Neural progenitor cell (in vitro differentiated cells): ENCODE results near the gene IFI27. TPM values are rescaled to one million over a fixed set of nuclear protein-coding genes. Genes with fewer than 3 reads are reported as not detected.

Experiments used
- DNase-seq: peaks from one replicate; pipeline ENCODE4 v3.0.0-alpha.2; 2016; ENCODE audit warnings: low spot score
- H2AFZ ChIP-seq: fragments of 200-600 bp; sonication (generic); replicated peaks from 2 replicates; pipeline ENCODE4 v1.6.1; 2016; ENCODE audit warnings: antibody characterized with exemption
- H3F3A ChIP-seq: fragments of 200-600 bp; sonication (generic); 2 replicates; pipeline ENCODE4 v1.6.1; 2016; ENCODE audit warnings: antibody characterized with exemption, low read depth
- H3K27ac ChIP-seq: fragments of 200-600 bp; sonication (generic); 2 replicates; pipeline ENCODE4 v1.5.1; 2016; ENCODE audit warnings: mild to moderate bottlenecking
- H3K27me3 ChIP-seq: fragments of 200-600 bp; sonication (generic); 2 replicates; pipeline ENCODE4 v1.6.1; 2016; ENCODE audit warnings: mild to moderate bottlenecking, moderate library complexity
- H3K36me3 ChIP-seq: fragments of 200-600 bp; sonication (generic); 2 replicates; pipeline ENCODE4 v1.5.1; 2016
- H3K4me1 ChIP-seq: fragments of 200-600 bp; sonication (generic); 2 replicates; pipeline ENCODE4 v1.6.1; 2016; ENCODE audit warnings: mixed run types
- H3K4me2 ChIP-seq: fragments of 200-600 bp; sonication (generic); 2 replicates; pipeline ENCODE4 v1.6.1; 2016
- H3K4me3 ChIP-seq: fragments of 200-600 bp; sonication (generic); 2 replicates; pipeline ENCODE4 v1.5.1; 2016
- H3K79me2 ChIP-seq: fragments of 200-600 bp; sonication (generic); 2 replicates; pipeline ENCODE4 v1.6.1; 2016; ENCODE audit warnings: low read depth
- H3K9ac ChIP-seq: fragments of 200-600 bp; sonication (generic); 2 replicates; pipeline ENCODE4 v1.6.1; 2016
- H3K9me3 ChIP-seq: fragments of 200-600 bp; sonication (generic); 2 replicates; pipeline ENCODE4 v1.5.1; 2016; ENCODE audit warnings: low read depth
- H4K20me1 ChIP-seq: fragments of 200-600 bp; sonication (generic); 2 replicates; pipeline ENCODE4 v1.6.1; 2016; ENCODE audit warnings: low read depth
- H3K27ac Mint-ChIP-seq: 3 replicates; pipeline ENCODE4 v1.8.0; 2021; ENCODE audit warnings: mixed read lengths
- H3K27me3 Mint-ChIP-seq: 2 replicates; pipeline ENCODE4 v1.8.0; 2022; ENCODE audit warnings: low read depth, mild to moderate bottlenecking, inconsistent platforms, moderate library complexity, mixed read lengths; ENCODE audit not compliant: insufficient read depth
- H3K36me3 Mint-ChIP-seq: 3 replicates; pipeline ENCODE4 v1.8.0; 2021; ENCODE audit warnings: mixed read lengths
- H3K4me1 Mint-ChIP-seq: 3 replicates; pipeline ENCODE4 v1.8.0; 2021; ENCODE audit warnings: mixed read lengths
- H3K4me3 Mint-ChIP-seq: 3 replicates; pipeline ENCODE4 v1.8.0; 2021; ENCODE audit warnings: mild to moderate bottlenecking, moderate library complexity, mixed read lengths
- H3K9me3 Mint-ChIP-seq: 3 replicates; pipeline ENCODE4 v1.8.0; 2020; ENCODE audit warnings: mixed read lengths
- EZH2 ChIP-seq: fragments of 200-600 bp; sonication (generic); IDR thresholded peaks from 2 replicates; pipeline ENCODE4 v1.6.1; 2017; ENCODE audit warnings: antibody characterized with exemption, mild to moderate bottlenecking, moderate library complexity
- EZH2phosphoT487 ChIP-seq: fragments of 200-600 bp; sonication (generic); IDR thresholded peaks from 2 replicates; pipeline ENCODE4 v1.6.1; 2017; ENCODE audit warnings: antibody characterized with exemption
- total RNA-seq: library from RNA; depleted of rRNA; stranded (reverse); fragments of >200 nt; gene quantifications from 2 replicates; pipeline ENCODE4 v1.2.3, GENCODE V29; 2015; ENCODE audit warnings: low replicate concordance
- TF ChIP-seq, protein P1 (sequence below): fragments of 200-600 bp; sonication (generic); IDR thresholded peaks from 2 replicates; pipeline ENCODE4 v1.5.1; 2017; ENCODE audit warnings: antibody characterized with exemption, mild to moderate bottlenecking

The IFI27 gene
- total RNA-seq, 1 donor from 2014 or later = 0.69 TPM

GRCh38 chr14:94113490-94113889 is 3.0 kb downstream of the IFI27 start:
- Histone ChIP-seq H3K27me3 (no peaks in the 10 kb centered on the region), H3K4me3 (no peak overlapping the region), H2AFZ (no peak overlapping the region), H3K4me2 (no peak overlapping the region), H3K27ac (no peak overlapping the region), H3K79me2 (no peaks in the 10 kb centered on the region), H3F3A (no peaks in the 10 kb centered on the region), H3K4me1 (peaks cover 8% of the 10 kb centered on the region), H3K9me3 (no peaks in the 10 kb centered on the region), H4K20me1 (no peaks in the 10 kb centered on the region), H3K36me3 (no peaks in the 10 kb centered on the region), H3K9ac (no peak overlapping the region)
- H3K27me3 Mint-ChIP-seq = peaks cover 5% of the 10 kb centered on the region
- H3K9me3 Mint-ChIP-seq = no peaks in the 10 kb centered on the region
- DNase-seq = no peak
- H3K4me1 Mint-ChIP-seq = peaks cover 20% of the 10 kb centered on the region
- TF ChIP-seq EZH2phosphoT487 (no peak), EZH2 (no peak)
- TF ChIP-seq, protein P1, sequence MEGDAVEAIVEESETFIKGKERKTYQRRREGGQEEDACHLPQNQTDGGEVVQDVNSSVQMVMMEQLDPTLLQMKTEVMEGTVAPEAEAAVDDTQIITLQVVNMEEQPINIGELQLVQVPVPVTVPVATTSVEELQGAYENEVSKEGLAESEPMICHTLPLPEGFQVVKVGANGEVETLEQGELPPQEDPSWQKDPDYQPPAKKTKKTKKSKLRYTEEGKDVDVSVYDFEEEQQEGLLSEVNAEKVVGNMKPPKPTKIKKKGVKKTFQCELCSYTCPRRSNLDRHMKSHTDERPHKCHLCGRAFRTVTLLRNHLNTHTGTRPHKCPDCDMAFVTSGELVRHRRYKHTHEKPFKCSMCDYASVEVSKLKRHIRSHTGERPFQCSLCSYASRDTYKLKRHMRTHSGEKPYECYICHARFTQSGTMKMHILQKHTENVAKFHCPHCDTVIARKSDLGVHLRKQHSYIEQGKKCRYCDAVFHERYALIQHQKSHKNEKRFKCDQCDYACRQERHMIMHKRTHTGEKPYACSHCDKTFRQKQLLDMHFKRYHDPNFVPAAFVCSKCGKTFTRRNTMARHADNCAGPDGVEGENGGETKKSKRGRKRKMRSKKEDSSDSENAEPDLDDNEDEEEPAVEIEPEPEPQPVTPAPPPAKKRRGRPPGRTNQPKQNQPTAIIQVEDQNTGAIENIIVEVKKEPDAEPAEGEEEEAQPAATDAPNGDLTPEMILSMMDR = no peak
- H3K4me3 Mint-ChIP-seq = no peak overlapping the region
- no peak overlapping the region for H3K27ac Mint-ChIP-seq
- H3K36me3 Mint-ChIP-seq = no peaks in the 10 kb centered on the region

- H3K9me3 Mint-ChIP-seq = no peaks in the 10 kb centered on the region
- peaks cover 5% of the 10 kb centered on the region for H3K27me3 Mint-ChIP-seq
These were observed 3.5 kb downstream of the IFI27 start for GRCh38 chr14:94113908-94114588.

GRCh38 chr14:94114589-94115057 is 4.1 kb downstream of the IFI27 start:
- no peak for DNase-seq
- Histone ChIP-seq H3K9ac (no peak overlapping the region), H3K4me3 (no peak overlapping the region), H3K27me3 (no peaks in the 10 kb centered on the region), H3K27ac (no peak overlapping the region), H2AFZ (no peak overlapping the region), H4K20me1 (no peaks in the 10 kb centered on the region), H3K9me3 (no peaks in the 10 kb centered on the region), H3K79me2 (no peaks in the 10 kb centered on the region), H3K4me2 (no peak overlapping the region), H3K36me3 (no peaks in the 10 kb centered on the region), H3F3A (no peaks in the 10 kb centered on the region), H3K4me1 (peaks cover 8% of the 10 kb centered on the region)
- Mint-ChIP-seq H3K9me3 (no peaks in the 10 kb centered on the region), H3K4me1 (peaks cover 18% of the 10 kb centered on the region), H3K27ac (no peak overlapping the region), H3K27me3 (peaks cover 2% of the 10 kb centered on the region), H3K36me3 (no peaks in the 10 kb centered on the region), H3K4me3 (no peak overlapping the region)
- no peak for TF ChIP-seq EZH2
- TF ChIP-seq EZH2phosphoT487 = no peak
- TF ChIP-seq, protein P1 = no peak

More at GRCh38 chr14:94113908-94114588, 3.5 kb downstream of the IFI27 start:
- Histone ChIP-seq H3K4me2 (no peak overlapping the region), H3K27me3 (no peaks in the 10 kb centered on the region), H3K36me3 (no peaks in the 10 kb centered on the region), H2AFZ (no peak overlapping the region), H3K4me1 (peaks cover 8% of the 10 kb centered on the region), H3F3A (no peaks in the 10 kb centered on the region), H4K20me1 (no peaks in the 10 kb centered on the region), H3K9me3 (no peaks in the 10 kb centered on the region), H3K79me2 (no peaks in the 10 kb centered on the region), H3K9ac (no peak overlapping the region), H3K27ac (no peak overlapping the region), H3K4me3 (no peak overlapping the region)
- Mint-ChIP-seq H3K4me3 (no peak overlapping the region), H3K4me1 (peaks cover 18% of the 10 kb centered on the region), H3K36me3 (no peaks in the 10 kb centered on the region), H3K27ac (no peak overlapping the region)
- DNase-seq = no peak
- TF ChIP-seq, protein P1 = no peak
- no peak for TF ChIP-seq EZH2
- TF ChIP-seq EZH2phosphoT487 = no peak
